Spleen (tissue), 7 donors: ENCODE results near the gene GNAT1.

Experiments used
- CTCF ChIP-seq, 11 experiments: fragments of 200-600 bp in 7 of 11; fragments of 450-650 bp in 4 of 11; sonication (generic) in 4 of 11; IDR thresholded peaks in 8 of 11; conservative IDR thresholded peaks in 3 of 11; 1 replicate in 7 of 11; 2 replicates in 4 of 11; pipeline versions ENCODE4 v1.4.0 to v1.8.0; 2016 to 2021; ENCODE audit warnings: antibody characterized with exemption in 11 of 11, inconsistent platforms in 4 of 11, mild to moderate bottlenecking in 1 of 11
- POLR2A ChIP-seq, 3 donors: fragments of 450-650 bp; IDR thresholded peaks; one replicate each; pipeline ENCODE4 v1.5.1; 2017; ENCODE audit warnings: antibody characterized with exemption in 3 of 3, mild to moderate bottlenecking in 1 of 3
- donor health status: DM: no; HTN: no; CAD: no; lungs with moderate emphysema.
- donor health status: DM: no; HTN: no; CAD: no.
- donor health status: DM: no; HTN: no; CAD: no.

- TF ChIP-seq POLR2A (IDR thresholded peaks at IDR 0.05): no peak
- no peak for TF ChIP-seq CTCF (IDR thresholded peaks at IDR 0.05 in 8 of 11, conservative IDR thresholded peaks at IDR 0.05 in 3 of 11)
These were observed 22.0 kb downstream of the GNAT1 start for GRCh38 chr3:50213373-50213772.
